HG03159 (cell line): ENCODE data around the gene DLGAP1.
A peak's percentile ranks its signal among the peaks of the same experiment; 100 is the strongest.
"Not testable (repeated sequence)": the region's sequence is repeated elsewhere in the genome, so short reads cannot be mapped to it uniquely, and the experiment has no call there.

Source experiments
- ATAC-seq: cut with Tn5 transposase; IDR thresholded peaks from one replicate; pipeline ENCODE4 v1.9.1; 2021; ENCODE audit warnings: mild to moderate bottlenecking, moderate library complexity; ENCODE audit not compliant: unreplicated experiment

The DLGAP1 gene

DNA sequence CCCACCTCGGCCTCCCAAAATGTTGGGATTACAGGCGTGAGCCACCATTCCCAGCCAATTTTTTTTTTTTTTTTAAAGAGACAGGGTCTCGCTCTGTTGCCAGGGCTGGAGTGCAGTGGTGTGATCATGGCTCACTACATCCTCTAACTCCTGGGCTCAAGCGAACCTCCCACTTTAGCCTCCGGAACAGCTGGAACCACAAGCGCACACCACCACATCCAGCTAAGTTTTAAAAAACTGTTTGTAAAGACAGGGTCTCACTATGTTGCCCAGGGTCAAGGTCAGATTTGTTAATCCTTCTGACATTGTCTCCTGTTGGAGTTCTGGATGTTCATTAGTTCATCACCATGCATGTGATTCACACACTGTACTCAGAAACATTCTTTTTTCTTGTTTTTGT, 855.2 kb downstream of the DLGAP1 start:
- ATAC-seq = no peak

DNA sequence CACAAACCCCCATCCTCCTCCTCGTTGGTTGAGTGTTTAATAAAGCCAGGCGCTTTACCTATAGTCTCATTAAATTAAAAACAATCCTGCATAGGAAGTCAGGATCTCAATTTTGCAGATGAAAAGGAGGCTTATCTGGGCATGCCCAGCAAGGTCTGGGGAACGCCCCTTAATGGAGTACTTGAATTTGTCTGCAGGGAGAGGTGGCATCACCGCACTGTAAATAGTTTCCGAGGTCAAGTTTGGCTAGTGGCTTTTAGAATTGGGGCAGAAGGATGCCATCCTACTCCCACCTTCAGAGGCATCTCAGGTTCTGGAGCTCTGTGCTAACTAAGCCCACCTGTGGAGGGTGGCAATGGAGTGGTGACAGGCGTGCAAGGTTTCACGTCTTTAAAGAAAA, 855.9 kb downstream of the DLGAP1 start:
- no peak for ATAC-seq

GRCh38 chr18:3598581-3598980, 856.5 kb downstream of the DLGAP1 start:
- ATAC-seq = no peak

DNA sequence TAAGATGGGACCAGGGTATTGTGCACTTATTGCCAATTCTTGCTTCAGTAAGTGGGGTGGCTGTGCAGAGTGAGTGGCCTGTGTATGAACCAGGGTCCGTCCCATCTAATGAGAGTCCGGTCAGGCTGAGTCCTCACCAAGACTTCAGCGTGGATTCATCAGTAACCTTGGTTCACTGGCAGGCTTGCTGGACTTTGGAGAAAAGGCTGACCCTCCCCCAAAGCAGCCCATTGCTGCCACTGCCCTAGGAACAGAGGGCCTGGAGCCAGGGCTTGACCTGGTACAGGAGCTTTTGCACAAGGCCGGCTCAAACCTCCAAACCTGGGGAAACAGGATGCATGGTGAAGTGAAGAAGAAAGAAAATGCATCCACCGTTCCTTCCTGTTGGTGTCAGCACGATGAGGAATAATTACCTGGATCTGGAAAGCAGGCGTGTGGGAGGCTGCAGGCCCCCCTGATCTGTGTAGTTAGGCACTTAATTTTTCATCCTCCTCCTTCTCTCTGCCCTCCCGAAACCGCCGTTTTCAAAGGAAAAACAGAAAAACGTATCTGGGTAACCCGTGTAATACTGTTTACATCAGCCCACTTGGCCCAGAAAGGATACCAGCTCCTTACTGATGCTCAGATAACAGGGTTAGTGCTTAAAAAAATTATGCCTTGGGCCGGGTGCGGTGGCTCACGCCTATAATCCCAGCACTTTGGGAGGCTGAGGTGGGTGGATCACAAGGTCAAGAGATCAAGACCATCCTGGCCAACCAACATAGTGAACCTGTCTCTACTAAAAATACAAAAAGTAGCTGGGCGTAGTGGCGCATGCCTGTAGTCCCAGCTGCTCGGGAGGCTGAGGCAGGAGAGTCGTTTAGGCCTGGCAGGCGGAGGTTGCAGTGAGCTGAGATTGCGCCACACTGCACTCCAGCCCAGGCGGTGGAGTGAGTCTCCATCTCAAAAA, 857.4 kb downstream of the DLGAP1 start:
- ATAC-seq = no peak

DNA sequence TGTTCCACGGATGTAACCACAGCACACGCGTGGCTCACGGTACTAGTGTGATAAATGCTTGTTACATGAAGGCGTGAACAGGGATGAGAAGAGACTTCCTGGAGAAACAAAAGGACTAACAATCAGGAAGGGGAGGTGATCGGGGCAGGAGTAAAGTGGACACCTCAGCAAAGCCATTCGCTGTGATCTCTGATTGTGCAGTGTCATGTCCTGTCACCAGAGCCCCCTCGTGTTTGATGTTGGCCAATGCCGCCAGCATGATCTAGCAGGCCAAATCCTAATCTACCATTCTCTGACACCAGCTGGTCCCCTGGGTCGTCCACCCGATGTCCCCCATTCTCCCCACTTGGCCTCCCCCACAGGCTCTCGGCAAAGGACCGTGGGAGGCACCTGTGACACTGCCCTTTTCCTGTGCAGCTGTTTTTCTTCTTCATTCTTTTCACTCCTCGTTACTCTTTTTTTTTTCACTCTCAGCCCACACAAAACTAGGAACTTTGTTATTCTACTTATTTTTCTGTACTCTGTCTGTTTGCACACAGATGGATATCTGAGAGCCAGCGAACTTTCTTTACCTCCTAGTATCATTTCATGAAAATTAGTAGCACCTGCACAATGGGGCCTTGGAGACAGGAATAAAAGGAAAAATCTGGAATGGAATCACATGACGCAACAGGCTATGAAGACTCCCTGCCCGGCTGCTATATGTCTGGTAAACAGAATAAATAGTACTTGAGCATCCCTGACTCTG, 858.3 kb downstream of the DLGAP1 start:
- ATAC-seq = peak; percentile 34

- no peak for ATAC-seq
Observed at GRCh38 chr18:3596324-3596636, 858.8 kb downstream of the DLGAP1 start.

GRCh38 chr18:3595369-3596273, 859.5 kb downstream of the DLGAP1 start:
- peak; percentile 55 for ATAC-seq

- ATAC-seq = no peak
Observed at GRCh38 chr18:3594760-3595368, 860.2 kb downstream of the DLGAP1 start.

- peak; percentile 59 for ATAC-seq
Observed at GRCh38 chr18:3593904-3594759, 861.0 kb downstream of the DLGAP1 start.

- ATAC-seq = peak; percentile 2
Observed at GRCh38 chr18:3593381-3593903, 861.7 kb downstream of the DLGAP1 start.

DNA sequence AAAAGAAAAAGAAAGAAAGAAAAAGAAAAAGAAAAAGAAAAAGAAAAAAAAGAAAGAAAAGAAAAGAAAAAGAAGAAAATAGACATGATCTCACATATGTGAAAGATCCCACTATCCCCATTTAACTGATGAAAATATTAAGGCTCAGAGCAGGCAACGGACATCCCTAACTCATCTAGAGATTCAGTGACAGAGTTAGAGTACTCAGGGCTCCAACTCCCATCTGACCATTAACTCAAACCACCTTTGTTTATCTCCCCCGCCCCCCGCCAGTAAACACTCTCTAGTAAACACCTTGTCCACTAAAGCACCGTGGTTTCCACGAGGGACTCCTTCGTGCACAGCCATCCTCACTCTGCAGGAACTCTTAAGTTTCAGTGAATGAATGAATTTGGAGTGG, 862.2 kb downstream of the DLGAP1 start:
- no peak for ATAC-seq

- ATAC-seq = no peak
Observed at GRCh38 chr18:3590096-3590630, 864.9 kb downstream of the DLGAP1 start.

DNA sequence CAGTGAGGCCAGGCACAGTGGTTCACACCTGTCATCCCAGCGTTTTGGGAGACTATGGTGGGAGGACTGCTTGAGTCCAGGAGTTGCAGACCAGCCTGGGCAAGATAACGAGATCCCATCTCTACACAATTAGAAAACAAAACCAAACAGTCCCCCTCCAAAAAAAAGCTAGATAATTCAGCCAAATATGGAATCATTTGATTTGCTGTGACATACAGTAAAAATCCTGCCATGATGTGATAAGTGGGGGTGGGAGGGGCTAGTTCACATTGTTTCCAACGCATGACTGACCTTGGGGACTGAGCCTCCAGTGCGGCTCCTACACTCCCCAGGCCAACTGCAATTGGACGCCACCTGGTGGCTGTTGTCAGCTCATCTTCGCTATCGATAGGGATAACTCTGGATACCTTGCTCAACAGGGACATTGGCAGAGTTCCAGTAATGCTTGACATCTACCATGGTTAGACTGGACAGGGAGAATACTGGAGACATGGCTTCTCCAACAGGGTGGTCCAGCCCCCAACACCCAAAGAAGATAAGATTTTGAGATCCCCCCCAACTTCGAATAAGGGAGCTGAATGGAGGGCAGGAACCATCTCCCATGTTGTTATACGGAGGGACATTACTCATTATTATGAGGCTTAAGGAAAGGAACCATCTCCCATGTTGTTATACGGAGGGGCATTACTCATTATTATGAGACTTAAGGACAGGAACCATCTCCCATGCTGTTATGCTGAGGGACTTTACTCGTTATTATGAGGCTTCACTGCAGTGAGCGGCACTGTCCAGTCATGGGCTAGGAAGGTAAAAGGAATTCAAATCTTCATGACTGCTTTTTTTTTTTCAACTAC, 869.2 kb downstream of the DLGAP1 start:
- ATAC-seq = peak; percentile 40

- no peak for ATAC-seq
Observed at GRCh38 chr18:3584897-3585460, 870.1 kb downstream of the DLGAP1 start.

DNA sequence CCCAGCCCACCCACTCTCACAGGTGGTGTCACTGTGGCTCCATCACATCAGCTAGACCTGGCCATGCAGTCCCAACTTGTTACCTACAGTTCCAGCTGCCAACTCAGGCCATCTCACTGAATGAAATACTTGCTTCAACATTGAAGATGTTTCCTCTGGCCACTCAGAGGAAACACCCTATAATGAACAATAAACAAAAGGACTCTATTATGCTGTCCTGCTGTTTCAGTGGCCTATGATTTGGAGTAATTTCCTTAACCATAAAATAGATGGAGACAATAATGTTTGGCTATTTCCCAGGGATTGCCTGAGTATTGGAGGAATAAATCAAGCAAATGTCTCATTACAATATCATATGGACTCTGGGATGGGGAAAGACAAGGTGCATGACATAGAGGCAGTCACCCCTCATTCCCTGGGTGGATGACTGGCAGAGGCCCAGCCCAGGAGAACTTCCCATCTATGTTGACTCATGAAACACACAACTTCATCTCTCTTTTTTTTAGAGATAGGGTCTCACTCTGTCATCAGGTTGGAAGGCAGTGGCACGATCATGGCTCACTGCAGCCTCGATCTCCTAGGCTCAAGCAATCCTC, 870.7 kb downstream of the DLGAP1 start:
- no peak for ATAC-seq

DNA sequence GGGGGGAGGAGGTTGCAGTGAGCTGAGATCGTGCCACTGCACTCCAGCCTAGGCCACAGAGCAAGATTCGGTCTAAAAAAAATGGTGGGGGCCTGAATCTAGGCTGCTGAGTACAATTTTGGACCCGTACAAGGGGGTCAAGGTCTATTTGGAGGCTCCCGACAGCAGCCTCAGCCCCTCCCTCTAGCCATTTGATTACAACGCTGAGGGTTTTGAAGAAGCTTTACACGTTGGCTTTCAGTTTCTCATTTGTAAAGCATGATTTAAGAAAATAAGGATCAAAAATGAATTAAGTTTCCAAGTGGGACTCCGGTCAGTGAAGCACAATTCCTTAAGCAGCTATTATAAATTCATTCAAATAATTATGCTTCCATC, 871.2 kb downstream of the DLGAP1 start:
- no peak for ATAC-seq

DNA sequence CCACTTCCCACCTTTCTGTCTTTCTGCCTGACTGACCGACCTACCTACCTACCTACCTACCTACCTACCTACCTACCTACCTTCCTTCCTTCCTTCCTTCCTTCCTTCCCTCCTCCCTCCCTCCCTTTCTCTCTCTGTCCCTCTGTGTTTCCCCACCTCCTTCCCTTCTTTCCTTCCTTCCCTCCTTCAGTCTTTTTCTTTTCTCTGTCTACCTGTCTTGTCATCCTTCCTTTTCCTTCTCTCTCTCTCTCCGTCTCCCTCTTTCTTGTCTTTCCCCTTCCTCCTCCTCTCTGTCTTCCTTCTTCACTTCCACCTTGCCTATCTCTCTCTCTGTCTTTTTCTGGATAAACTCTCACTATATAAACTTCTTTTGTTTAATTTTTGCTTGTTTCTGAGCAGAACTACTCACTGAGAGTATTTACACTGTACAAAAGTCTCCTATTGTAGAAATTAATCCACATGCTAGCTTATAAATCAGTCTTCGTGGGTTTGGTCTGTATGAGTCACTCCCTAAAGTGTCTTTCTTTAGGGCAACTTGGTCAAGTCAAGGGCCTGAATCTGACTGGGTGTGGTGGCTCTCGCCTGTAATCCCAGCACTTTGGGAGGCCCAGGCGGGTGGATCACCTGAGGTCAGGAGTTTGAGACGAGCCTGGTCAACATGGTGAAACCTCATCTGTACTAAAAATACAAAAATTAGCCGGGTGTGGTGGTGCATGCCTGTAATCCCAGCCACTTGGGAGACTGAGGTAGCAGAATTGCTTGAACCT, 871.8 kb downstream of the DLGAP1 start:
- ATAC-seq = not testable (repeated sequence)
